GM12874 (cell line): ENCODE measurements around the gene COL4A2.

Experiments used
- TF ChIP-seq, protein P1 (sequence below): IDR thresholded peaks from 2 replicates; pipeline ENCODE4 v1.5.1; 2011; ENCODE audit warnings: low read depth, mild to moderate bottlenecking, control low read depth, low read length, moderate library complexity; ENCODE audit not compliant: insufficient read depth

COL4A2 gene

DNA sequence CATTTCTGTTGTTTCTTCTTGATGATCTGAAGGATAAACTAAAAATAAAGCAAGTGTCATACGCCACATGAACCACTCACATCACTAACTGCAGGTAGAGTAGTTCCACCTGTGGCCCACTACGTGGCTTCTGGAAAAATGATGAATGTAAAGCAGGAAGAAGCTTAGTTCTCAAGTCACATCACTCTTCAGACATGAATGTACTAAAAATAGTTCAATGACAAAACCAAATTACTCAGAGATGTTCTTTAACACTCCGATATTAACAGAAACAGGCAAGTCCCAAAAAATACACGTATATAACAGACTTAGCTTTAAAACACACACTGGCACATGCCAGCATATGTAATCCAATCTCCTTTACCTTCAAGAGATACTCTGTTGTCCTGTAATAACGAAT lies 232.8 kb downstream of the COL4A2 start:
- TF ChIP-seq, protein P1, sequence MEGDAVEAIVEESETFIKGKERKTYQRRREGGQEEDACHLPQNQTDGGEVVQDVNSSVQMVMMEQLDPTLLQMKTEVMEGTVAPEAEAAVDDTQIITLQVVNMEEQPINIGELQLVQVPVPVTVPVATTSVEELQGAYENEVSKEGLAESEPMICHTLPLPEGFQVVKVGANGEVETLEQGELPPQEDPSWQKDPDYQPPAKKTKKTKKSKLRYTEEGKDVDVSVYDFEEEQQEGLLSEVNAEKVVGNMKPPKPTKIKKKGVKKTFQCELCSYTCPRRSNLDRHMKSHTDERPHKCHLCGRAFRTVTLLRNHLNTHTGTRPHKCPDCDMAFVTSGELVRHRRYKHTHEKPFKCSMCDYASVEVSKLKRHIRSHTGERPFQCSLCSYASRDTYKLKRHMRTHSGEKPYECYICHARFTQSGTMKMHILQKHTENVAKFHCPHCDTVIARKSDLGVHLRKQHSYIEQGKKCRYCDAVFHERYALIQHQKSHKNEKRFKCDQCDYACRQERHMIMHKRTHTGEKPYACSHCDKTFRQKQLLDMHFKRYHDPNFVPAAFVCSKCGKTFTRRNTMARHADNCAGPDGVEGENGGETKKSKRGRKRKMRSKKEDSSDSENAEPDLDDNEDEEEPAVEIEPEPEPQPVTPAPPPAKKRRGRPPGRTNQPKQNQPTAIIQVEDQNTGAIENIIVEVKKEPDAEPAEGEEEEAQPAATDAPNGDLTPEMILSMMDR: no peak

DNA sequence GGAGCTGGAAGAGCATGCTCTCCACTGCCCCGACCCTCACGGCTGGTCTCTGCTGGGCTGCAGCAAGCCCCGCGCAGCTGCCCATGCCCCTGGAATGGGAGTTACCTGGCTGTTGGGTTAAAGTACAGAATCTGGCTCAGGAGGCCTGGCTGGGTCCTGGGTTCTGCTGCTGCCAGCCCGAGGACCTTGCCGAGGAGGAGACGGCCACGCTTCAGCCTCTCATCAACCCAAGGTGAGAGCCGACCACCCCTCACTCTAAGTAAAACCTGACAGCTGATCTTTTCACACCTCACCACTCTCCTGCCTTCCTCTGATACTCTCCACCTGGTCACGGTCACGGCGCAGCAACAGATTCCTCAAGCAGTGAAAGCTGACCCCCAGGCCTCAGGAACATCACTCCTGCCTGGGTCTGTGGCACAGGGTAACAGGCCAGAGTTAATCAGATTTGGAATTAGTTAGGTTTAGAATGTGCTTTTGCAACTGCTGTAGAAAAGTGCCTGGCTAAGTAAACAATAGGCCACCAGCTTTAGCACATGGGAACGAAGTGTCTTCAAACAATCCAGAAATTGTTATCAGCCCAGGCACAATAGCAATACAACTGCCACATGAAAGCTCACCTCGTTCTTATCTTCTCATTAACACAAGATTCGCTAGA lies 233.9 kb downstream of the COL4A2 start:
- TF ChIP-seq, protein P1: no peak

DNA sequence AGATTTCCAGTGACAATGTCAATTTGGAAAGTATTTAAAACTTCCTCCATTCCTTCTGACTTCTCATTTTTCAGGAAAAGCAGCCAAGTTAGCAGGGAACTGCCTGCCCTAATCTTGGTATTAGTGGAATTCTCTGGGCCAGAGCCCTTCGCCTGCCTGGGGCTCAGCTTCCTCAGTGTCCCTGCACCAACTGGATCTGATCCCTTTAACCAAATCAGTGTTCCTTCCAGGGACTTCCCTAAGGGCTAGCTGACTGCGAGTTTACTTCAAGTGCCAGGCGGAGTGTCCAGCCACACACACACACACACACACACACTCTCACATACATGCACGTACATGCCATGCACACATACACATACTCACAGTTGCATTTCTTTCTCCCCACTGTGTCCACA lies 234.4 kb downstream of the COL4A2 start:
- TF ChIP-seq, protein P1: no peak

DNA sequence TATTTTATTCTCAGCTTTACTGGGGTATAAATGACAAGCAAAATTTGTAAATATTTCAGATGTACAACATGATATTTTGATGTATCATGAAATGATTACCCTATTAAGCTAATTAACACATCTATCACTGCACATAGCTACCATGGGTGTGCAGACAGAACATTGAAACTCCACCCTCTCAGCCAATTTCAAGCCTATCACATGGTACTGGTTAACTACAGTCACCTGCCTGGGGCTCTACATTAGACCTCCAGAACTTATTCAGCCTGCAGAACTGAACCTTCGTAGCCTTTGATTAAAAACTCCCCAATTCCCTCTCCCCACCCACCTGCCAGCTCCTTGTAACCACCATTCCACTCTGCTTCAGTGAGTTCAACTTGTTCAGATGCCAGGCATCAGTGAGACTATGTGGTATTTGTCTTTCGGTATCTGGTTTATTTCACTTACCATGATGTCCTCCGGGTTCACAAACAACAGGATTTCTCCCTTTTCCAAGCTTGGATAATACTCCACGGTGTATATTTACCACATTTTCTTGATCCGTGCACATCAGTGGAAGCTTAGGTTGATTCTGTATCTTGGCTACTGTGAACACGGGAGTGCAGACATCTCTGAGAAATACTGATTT lies 235.2 kb downstream of the COL4A2 start:
- TF ChIP-seq, protein P1: no peak

DNA sequence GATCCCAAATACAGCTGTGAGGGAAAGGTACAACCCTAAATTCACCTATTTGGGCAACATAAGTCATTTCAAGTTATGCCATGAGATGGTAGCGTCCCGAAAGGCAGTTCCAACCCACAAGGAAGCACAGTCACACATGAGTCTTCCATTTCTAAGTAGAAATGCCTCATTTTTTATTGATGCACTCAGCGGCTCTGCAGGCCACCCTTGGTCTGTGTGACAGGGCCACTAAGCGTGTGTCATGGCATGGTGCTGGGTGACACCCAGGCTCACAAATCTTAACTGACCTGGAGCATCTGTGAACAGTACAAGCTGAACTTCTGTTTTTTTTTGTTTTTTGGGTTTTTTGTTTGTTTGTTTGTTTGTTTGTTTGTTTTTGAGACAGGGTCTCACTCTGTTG lies 239.3 kb downstream of the COL4A2 start:
- TF ChIP-seq, protein P1: no peak

DNA sequence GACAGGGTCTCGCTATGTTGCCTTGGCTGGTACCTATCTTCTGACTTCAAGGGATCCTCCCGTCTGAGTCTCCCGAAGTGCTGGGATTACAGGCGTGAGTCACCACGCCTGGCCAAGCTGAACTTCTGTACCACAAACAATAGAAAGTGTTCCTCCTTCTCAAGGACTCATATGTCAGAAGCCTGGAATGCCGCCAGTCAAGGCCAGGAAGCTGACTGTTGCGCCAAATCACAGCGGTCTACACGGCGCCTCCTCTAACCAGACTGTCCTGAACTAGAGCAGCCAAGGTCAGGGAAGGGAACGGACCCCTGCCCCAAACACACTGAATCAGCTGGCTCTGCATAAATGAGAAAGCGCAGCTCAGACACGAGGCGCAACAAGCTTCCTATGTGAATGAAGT lies 239.8 kb downstream of the COL4A2 start:
- TF ChIP-seq, protein P1: no peak

DNA sequence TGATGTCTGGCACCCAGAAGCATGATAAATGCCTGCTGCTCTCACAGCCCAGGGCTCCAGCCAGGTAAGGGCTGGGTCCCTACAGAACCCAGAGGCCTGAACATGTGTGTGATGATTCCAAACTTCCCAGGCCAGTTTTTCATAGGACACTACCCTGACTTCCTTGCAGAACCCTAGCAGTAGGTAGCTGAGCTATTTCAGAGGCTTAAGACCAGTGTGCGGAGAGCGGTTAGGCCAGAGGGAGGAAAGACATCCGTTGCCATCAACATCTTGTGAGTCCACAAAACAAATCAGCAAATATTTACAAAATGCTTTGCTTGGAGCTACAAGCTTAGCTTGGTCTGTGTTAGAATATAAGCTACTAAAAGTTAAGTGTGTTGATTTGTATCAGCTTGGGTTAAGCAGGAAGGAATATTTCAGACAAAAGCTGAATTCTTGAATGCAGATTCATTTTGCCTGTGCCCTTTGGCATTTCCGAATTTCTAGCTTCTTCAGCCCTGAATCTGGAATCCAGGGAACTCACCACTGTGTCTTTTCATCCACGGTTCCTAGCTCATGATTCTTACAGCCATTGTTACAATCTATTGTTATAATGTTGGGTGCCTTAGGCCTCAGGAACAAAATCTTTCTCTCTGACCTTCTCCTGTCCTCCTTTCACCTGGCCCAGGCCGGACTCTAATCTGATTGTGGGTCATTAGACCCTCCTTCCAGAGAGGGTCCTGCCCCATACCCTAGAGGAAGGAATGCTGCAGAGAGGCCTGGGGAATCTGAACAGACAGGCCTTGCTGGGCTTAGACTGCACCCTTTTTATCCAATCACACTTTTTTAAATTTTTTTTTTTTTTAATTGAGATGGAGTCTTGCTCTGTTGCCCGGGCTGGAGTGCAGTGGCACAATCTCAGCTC lies 242.1 kb downstream of the COL4A2 start:
- TF ChIP-seq, protein P1: no peak
